HG02610 (cell line): ENCODE results near the gene NFILZ.
"Not testable (repeated sequence)": the region's sequence is repeated elsewhere in the genome, so short reads cannot be mapped to it uniquely, and the experiment has no call there.

ENCODE experiments used
- ATAC-seq: cut with Tn5 transposase; IDR thresholded peaks from one replicate; pipeline ENCODE4 v1.9.1; 2021; ENCODE audit warnings: mild to moderate bottlenecking, moderate library complexity; ENCODE audit not compliant: unreplicated experiment

Gene NFILZ

GRCh38 chr19:8611391-8611876 is 19.0 kb upstream of the NFILZ start:
- ATAC-seq: no peak

- ATAC-seq: no peak
Measured at GRCh38 chr19:8611877-8612806, 18.3 kb upstream of the NFILZ start.

- ATAC-seq: no peak
Measured at GRCh38 chr19:8612807-8613171, 17.6 kb upstream of the NFILZ start.

DNA sequence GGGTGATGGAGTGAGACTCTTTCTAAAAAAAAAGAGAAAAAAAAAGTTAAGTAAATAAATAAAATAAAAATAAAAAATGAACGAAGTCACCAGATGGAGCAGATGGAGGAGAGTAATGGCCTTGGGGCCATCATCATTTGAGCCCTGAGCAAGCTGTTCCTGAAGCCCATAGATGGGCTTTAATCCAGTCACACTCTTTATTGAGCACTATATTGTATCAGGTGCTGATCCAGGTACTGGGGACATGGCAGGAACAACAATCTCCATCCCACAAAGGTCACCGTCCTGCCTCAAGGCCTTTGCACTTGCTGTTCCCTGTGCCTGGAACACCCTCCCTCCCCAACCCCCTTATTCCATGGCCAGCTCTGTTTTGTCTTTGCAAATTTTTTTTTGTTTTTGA is 16.0 kb upstream of the NFILZ start:
- ATAC-seq: no peak

- no peak for ATAC-seq
Measured at GRCh38 chr19:8615024-8615423, 15.4 kb upstream of the NFILZ start.

- ATAC-seq: no peak
Measured at GRCh38 chr19:8615813-8616596, 14.4 kb upstream of the NFILZ start.

GRCh38 chr19:8616861-8617260 is 13.6 kb upstream of the NFILZ start:
- no peak for ATAC-seq

- ATAC-seq: not testable (repeated sequence)
Measured at GRCh38 chr19:8617325-8617724, 13.1 kb upstream of the NFILZ start.

DNA sequence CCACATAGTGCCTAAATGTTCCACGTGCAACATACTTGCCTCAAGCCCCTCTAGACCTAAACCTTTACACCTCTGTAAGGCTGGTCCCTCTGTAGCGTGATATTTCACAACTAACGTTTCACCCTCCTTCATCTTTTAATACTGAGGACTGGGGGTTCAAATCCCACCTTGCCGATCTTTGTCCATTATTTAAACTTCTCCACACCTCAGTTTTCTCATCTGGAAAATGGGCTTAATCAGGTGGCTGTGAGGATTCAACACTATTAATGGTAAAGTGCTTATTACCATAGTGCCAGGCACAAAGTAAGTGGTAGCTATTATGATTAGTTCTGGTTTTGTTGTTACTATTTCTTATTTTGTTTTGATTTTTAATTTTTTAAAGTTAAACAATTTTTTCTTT is 12.4 kb upstream of the NFILZ start:
- ATAC-seq: no peak

DNA sequence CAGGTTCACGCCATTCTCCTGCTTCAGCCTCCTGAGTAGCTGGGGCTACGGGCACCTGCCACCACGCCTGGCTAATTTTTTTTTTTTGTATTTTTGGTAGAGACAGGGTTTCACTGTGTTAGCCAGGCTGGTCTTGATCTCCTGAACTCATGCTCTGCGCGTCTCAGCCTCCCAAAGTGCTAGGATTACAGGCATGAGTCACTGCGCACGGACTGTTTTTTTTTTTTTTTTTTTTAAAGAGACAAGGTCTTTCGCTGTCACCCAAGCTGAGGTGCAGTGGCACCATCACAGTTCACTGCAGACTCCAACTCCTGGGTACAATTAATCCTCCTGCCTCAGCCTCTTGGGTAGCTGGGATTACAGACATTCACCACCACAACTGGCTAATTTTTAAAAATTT is 11.7 kb upstream of the NFILZ start:
- no peak for ATAC-seq

- ATAC-seq: not testable (repeated sequence)
Measured at GRCh38 chr19:8622886-8623285, 7.5 kb upstream of the NFILZ start.

- ATAC-seq: no peak
Measured at GRCh38 chr19:8626842-8627241, 3.6 kb upstream of the NFILZ start.

DNA sequence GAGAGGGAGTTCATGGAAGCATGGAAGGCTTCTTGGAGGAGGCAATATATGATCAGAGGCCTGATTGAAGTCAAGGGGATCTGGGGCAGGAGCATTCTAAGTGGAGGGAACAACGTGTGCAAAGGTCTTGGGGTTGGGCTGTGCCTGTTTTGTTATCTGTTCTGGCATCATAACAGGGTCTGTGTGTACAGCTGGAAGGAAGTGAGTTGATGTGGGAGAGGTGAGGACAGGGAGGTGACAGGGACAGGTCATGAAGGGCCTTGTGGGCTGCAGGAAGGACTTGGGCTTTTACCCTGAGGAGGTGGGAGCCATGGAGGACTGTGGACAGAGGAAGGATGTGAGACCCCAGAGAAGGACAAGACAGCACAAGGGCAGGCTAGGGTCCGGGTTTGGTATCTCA is 1.2 kb upstream of the NFILZ start:
- ATAC-seq: no peak

DNA sequence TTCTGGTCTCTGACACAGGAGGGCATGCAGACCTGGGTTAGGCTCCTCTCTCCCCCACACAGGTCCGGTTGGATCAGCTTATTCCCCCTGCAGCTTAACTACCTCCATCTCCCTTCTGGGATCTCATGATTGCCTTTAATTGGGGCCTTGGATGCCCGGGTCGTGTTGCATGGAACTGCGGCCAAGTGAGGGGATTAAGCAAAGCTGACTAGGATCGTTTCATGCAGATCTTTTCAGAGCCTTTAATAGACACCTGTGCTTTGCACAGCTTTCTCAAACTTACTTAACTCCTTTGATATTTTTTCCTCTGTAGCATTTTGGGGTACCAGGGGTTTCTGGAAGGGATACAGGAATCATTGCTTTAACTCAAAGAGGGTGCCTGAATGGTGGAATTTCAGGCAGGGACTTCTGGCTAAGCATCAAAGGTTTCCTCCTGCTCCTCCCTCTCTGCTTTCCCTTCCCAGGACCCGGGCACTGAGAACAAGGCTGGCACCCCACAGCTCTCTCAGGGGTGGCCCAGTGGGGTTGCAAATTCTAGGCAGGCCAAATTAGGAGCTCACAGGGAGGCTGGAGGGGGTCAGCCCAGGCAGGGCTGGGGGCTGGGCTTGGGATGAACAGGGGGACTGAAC is 477 bp downstream of the NFILZ start:
- ATAC-seq: no peak

- ATAC-seq: no peak
Measured at GRCh38 chr19:8631425-8631819, 989 bp downstream of the NFILZ start.

DNA sequence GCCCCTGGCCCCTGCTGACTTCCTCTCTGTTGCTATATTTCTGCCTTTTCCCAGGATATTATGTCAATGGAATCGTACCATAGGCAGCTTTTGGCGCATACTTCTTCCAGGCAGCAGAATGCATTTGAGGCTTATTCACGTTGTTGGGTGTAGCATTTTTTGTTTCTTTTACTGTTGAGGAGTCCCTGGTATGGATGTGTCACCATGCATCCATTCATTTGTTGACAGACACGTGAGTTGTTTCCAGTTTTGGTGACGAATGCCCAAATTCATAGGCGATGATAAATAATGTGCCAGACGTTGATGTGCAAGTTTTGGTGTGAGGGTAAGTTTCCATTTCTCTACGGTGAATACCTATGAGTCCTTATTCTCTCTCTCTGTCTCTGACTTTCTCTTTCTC is 5.0 kb downstream of the NFILZ start:
- no peak for ATAC-seq

DNA sequence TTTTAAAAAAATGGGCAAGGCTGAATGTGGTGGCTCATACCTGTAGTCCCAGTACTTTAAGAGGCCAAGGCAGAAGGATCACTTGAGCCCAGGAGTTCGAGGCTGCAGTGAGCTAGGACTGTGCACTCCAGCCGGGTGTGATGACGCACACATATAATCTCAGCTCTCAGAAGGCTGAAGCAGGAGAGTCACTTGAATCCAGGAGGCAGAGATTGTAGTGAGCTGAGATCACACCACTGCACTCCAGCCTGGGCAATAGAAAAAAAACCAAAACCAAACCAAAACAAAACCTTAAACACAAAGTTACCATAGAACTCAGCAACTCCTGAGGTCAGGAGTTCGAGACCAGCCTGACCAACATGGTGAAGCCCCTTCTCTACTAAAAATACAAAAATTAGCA is 6.6 kb downstream of the NFILZ start:
- not testable (repeated sequence) for ATAC-seq

- ATAC-seq: no peak
Measured at GRCh38 chr19:8638078-8638619, 7.7 kb downstream of the NFILZ start.

DNA sequence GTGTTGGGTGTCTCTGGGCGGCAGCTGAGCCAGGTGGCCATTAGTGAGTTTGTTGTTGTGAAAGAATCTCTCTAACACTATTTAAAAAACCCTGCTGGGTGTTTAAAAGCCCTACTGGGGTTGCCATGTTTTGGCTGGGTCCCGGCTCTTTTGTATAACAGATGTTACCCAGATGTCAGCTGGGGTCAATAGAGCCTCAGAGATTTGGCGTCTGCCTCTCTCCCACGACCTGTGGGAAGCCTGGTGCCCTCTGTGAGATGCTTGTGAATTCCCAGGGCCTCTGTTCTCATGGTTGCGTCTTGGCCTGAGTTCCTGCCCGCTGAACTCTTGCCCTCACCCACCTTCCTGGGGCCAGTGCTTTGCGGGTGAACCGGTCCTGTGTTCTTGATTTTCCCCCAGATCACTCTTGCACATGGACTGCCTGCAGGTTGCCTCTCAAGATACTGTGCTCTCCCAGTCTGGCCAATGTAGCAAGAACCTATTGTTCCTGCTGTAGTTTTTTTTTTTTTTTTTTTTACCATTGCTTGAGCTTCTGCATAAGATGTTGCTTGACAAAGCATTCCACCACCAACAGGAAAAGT is 9.5 kb downstream of the NFILZ start:
- ATAC-seq: no peak

GRCh38 chr19:8640402-8641004 is 10.1 kb downstream of the NFILZ start:
- no peak for ATAC-seq
